T-helper 22 cell (primary cell): ENCODE data around the gene UBAC2.
A peak's percentile ranks its signal among the peaks of the same experiment; 100 is the strongest.

Experiments
- DNase-seq: peaks from one replicate; pipeline ENCODE4 v3.0.0-alpha.2; 2020; ENCODE audit warnings: low read depth

Gene UBAC2

DNA sequence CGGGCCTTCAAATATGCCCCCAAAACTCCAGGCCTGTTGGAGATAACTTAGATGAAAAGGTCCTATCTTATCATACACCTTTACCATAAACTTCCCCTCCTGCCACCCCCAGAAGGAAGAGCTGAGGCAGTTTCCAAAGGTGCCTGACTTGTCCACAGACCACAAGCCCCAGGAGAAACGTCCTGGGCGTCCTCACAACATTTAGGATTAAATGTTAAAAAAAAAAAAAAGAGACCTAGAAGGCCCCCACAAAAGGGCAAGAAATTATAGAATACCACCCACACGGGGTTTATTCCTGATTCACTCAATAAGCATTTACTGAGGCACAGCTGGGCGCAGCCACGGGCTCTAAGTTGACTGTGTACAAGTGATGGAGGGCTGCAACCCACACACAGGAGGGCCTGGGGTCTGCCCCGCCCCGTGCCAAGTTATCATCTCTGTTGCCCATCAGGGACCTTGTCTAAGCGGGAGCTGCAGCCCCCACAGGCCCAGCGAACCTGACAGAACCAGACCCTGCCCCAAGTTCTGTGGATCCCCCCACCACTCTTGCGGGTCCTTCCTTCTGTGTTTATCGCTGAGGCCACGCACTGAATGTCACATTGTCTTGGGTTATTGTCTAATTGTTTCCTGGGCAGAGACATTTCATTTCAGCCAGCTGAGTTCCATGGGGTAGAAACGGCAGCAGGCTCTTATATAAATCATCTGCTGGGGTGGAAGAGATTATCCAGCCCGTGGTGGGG, 217.6 kb downstream of the UBAC2 start:
- DNase-seq = no peak

DNA sequence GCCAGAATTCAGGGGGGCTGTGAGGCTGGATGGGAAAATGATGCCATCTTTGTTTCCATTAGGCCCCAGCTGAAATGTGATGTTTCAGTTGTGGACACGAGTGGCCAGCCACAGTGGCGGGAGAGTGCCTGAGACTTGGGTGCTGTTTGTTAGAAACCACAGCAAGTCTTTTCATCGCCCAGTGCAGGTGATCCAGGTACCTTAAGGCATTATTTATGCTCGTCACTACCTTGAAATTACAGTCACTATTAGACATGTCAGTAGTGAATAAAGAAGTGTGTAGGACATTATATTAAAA, 218.1 kb downstream of the UBAC2 start:
- DNase-seq = no peak

DNA sequence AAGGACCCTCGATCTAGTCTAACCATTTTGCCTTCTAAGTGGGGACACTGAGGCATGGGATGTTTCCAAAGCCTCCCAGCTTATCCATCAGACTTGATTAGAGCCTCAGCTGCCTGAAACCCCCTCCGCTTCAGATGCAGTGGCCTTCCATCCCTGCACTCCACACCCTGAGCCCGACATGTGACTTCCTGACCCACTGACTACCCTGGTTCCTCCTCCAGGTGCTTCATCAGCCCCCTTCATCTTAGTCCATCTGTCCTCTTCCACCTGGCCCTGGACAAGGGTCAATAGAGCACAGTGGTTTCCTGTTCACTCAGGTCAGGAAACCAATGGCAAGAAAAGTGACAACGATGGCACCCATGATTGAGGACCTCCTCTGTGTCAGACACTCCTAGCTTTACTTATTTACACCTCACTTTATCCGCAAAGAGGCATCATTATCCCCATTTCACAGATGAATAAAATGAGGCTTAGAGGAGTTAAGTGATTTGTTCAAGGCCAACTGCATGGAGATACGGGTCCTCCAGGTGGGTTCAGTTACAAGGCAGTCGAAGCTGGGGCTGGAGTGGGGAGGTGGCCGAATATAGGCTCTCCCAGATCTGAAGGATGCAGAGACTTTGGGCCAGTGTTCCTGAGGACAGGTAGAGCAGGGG, 219.1 kb downstream of the UBAC2 start:
- DNase-seq = no peak

DNA sequence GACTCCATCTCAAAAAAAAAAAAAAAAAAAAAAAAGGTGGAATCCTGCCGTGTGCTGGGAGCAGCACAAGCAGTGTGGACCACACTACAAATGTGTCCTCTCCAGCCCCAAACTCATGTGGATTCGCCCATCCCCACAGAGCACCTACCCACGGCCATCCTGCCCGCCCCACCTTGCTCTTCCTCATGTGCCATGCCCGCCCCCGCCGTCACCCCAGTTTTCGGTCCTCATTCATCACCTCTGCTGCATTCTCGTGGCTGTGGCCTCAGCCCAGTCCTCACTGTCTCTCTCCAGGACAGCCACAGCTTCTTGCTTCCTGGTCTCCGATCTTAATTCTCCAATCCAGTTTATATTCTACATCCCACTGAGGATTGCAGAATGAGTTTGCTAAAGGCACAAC, 220.6 kb downstream of the UBAC2 start:
- DNase-seq = no peak

DNA sequence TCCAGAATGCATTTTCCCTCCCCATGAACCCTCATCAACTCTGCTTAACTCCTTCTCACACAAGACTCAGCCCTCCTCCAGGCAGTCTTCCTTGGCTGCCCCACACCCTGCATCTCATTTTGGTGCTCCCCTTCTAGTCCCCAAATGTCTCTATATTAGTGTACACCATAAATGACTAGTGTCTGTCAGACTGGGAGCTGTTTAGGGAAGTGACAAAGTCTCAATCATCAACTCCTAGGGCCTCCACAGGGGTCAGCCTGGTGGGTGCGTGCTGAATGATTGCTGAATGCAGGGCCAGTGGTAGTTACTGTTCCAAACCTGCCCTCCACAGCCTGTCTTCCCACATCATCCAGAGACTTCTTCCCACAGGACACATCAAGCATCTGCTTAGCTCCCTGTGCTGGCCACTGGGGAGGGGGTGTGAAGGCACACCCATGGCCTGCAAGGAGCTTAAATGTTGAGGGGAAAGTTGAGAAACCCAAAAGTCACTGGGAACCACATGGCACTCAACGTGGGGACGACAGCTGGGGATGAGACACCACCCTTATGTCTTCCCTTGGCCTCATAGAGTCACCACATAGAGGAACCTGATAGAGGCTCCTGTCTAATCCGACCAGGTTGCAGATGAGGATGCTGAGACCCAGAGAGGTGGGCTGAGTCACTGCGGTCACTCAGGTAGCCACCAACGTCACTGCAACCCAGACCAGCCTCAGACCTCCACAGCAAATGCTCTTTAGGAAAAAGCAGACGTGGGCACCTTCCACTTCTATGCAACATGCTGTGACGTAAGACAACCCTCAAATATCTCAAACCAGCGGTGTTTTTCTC, 221.3 kb downstream of the UBAC2 start:
- no peak for DNase-seq

DNA sequence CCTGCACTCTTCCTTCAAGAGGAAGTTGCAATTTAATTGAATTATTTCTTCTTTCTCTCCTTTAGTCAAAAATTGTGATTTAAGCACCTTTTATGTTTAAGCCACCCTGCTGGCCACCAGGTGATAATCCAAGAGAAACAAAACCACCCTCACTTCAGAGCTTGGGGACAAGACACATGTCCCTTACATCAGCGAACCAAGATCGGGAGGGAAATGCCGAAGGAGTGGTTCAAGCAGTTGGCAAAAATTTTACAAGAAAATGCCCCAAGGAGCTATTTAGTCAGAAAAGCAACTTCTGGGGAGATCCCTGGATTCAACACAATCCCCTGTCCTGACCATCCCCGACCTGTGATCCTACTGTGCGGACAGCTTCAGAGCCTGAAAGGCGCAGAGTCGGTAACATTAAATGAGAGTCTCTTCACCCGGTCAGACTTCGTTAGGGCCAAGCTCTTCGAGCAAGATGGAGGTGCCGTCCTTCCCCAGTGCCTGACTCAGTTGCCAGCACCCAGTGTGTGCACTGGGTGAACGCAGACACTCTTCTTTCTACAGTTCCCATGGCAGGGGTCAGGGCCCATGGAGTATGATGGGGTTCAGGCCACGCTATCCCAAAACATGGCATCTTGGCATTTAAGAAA, 222.0 kb downstream of the UBAC2 start:
- no peak for DNase-seq

DNA sequence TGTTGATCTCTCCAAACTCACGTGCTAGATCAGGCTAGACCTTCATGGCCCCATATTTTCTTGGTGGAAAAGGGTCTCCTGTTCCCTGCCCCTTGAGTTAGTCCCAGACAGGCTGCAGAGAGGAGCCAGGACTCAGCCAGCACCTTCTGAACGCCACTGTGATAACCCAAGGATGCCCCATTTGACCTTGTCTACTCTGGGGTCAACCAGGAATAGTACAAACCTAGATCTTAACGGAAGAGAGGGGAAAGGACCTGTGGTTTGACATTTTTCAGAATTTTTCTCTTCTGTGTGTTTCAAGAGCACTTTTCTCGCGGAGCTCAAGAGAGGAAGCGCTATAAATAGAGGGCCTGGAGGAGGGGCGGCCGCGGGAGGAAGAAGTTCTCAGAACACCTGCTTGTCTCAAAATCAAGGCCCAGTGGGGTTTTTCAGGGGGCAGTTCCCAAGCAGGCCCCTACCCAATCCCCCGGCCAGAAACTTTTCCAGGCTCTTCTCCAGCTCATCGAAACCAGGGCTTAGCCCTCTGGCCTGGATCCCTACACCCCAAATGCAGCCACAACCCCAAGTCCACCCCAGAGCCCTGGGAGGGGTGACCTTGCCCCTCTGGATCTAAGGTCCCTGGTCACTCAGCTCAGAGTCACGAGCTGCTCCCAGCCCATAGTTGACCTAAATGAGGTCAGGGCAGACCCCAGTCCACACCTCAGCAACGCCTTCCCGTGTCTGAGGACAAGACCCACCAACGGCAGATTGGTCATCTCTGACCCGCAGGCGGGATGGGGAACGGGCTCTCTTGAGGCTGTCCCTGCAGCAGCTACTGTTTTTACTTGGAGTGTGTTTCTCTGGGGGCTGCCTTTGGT, 225.1 kb downstream of the UBAC2 start:
- no peak for DNase-seq

DNA sequence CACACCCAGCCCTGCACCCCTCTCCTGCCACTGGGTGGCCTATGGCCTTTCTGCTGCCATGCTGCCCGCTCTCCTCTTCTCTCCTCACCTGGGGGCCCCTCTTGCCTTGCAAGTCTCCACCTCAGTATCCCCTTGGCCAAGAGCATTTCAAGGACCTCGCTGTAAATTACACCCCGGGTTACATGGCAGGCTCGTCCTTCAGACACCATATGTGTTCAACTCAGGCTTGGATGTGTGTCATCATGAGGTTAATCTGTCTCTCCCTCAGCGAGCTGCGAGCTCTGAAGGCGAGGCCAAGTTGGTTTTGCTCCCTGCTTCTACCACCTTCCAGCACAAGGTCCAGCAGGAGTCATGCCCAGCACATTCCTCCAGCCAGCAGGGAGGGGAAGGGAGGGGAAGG, 225.8 kb downstream of the UBAC2 start:
- DNase-seq = no peak

DNA sequence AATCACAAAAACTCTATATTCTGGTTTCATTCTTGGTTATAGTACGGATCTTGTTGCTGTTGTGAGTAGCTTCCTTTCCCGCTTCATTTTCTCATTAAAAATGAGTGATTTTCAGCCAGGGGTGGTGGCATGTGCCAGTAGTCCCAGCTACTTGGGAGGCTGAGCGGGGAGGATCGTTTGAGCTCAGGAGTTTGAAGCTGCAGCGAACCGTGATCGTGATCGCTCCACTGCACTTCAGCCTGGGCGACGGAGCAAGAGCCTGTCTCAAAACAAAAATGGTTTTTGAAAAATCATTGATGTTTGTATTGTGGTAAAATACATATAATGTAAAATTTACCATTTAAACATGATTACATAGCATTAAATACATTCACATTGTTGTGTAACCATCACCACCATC, 229.0 kb downstream of the UBAC2 start:
- DNase-seq = no peak

DNA sequence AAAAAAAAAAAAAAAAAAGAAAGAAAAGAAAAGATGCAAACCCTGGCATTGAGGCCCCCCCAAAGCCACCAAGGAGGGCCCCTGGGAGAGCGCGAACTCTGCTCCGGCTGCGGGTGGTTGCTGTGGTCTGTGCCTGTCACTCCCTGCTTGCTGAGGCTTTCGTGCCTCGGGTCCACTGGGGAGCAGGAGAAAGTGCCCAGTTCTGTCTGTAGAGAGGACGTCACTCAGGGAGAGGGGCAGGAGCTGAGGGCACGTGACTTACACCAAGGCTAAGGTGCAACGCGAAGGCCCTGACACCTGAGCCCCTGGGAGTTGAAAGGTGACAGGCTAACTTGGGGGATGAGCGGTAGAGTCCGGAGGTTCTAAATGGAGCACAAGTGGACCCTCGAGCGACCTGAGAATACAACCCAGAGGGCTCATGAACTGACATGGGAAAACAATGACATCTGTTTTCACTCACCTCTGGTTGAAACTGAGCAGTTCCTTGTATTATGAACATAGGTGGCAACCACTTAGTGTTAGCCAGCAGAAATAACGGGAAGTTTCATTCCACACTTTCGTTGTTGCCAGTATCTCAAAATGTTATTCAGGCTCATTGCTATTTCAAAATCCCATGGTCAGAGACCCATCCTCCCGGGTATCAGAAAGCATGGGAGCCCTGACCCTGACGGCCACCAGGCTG, 231.4 kb downstream of the UBAC2 start:
- no peak for DNase-seq

DNA sequence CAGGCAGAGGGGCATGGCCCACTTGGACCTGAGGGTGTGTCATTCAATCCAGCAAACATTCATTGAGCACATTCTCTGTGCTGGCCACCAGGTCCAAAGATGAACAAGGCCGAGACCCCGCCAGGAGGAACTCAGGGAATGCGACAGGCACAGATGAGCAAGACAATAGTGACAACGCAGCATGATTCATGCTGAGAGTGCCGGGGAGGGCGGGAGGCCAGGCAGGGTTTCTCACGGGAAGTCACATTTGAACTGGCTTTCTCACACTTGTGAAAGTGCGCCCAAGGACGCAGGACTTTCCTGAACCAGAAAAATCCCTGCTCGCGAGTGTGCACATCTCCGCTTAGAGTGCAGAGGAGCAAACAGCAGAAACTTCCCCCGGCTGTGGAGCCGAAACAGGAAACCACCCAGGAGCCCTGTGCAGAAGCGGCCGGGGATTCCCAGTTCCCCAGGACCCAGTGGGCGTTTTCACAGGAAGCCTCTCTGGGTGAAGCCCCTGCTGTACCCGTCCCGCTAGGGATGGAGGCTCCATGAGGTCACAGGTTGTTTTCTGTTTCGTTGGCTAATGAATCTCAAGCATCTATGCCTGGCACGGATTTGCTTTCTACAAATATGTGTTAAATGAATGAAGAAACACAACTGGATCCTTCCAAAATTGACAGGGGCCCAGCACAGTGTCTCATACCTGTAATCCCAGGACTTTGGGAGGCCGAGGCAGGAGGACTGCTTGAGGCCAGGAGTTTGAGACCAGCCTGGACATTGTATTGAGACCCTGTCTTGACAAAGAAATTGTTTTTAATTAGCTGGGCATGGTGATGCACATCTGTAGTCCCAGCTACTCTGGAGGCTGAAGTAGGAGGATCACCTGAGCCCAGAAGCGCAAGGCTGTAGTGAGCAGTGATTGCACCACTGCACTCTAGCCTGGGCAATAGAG, 232.2 kb downstream of the UBAC2 start:
- peak; percentile 86 for DNase-seq

DNA sequence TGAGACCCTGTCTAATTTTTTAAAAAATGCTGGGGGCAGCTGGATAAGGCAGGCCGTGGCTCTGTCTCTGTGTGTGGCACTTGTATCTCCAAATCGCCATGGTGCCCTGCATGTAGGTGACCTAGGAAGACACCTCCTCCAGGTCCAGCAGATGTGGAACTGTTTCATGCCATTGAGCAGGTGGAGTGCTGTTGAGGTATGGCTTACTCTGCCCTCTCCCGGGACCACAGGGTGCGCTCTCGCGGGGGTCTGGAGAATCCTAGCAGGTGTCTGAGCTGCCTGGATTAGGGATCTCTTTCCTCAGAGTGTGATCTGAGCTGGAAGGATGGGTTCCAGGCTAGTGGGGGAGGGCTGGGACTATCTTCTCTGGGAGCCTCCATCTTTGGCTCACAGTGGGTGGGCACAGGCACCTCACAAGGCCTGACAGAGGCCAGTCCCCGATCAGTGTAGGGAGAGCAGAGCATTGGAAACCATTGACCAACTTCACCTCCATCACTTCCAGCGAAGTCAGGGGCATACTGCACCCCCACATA, 233.0 kb downstream of the UBAC2 start:
- DNase-seq = no peak

DNA sequence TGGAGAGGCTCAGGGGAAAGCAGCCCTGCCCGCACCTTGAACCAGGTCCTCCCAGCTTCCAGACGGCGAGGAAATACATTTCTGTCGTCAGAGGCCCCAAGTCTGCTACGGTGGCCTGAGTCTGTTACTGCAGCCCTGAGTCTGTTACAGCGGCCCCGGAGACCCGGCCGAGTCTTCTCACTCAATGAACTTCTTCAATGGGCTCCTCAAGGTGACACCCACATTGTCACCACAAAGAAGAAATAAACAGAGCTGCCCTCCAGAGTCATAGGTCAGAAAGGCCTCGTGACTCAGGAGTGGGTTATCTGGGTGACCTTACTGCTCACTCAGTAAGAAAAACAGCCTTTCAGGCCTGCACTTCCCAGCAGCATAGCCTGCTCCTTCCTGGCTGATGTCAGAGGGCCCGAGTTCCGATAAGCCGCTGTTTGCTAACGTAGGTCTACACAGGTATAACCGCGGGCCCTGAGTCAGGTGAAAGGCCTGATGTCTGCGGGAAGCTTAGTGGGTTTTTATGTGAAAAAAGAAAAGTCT, 233.7 kb downstream of the UBAC2 start:
- peak; percentile 86 for DNase-seq

DNA sequence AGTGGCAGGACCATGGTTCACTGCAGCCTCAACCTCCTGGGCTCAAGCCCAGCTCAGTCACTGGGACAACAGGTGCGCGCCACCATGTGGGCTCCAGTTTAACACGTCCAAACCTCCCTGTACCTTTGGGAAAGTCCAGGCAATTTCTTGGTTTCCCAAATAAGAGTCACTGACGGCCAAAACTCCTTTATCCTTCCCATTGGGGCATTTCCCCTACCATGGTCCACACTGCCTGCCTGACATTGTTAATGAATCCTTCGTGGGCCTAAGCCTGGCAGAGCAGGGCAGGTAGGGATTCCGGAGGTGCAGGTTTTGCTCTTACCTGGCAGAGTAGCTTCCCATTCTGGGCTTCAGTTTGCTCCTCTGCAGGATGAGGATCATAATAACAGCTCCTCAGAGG, 234.5 kb downstream of the UBAC2 start:
- no peak for DNase-seq

DNA sequence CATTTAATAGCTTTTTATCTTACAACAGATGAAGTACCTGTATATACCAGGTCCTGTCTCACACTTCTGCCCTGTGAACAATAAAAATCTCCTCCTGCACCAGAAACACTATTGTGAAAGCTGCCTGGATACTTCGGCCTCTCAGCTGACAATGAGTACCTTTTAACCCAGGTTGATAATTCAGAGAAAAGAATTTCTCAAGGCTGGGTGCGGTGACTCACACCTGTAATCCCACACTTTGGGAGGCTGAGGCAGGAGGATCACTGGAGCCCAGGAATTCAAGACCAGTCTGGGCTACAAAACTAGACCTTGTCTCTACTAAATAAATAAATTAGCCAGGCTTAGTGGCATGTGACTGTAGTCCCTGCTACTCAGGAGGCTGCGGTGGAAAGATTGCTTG, 235.3 kb downstream of the UBAC2 start:
- DNase-seq = no peak
